ENCODE data around the gene ABCA2. TPM values are rescaled to one million over a fixed set of nuclear protein-coding genes. Genes with fewer than 3 reads are reported as not detected.

ABCA2 gene
- total and polyA plus RNA-seq, 12 donors = 2.9 to 150 (median 31.5) TPM

- H3K9me3 ChIP-seq (replicated peaks in 1 of 3) = no peaks in the 10 kb centered on the region
- no peak overlapping the region for H3K27ac ChIP-seq
- no peak for DNase-seq
- H3K36me3 ChIP-seq (replicated peaks in 1 of 2) = peaks cover 0 to 24% of the 10 kb centered on the region in 2 donors
- intact Hi-C loops (cut with DNase I) = no loop called here
- WGBS, 4 donors = 95 to 99% (median 96%) methylated on average over 19 to 49 of the region's 49 CpGs
- TF ChIP-seq POLR2A (IDR thresholded peaks at IDR 0.05) (no peak), CTCF (IDR thresholded peaks at IDR 0.05) (no peak)
- H3K4me3 ChIP-seq = no peak overlapping the region
- H3K4me1 ChIP-seq (replicated peaks in 1 of 2) = no peaks in the 10 kb centered on the region
- H3K27me3 ChIP-seq = no peaks in the 10 kb centered on the region
Observed at GRCh38 chr9:137009938-137010732, 17.9 kb downstream of the ABCA2 start.

GRCh38 chr9:137009217-137009616 is 18.8 kb downstream of the ABCA2 start:
- TF ChIP-seq POLR2A (IDR thresholded peaks at IDR 0.05) = no peak
- no peak for TF ChIP-seq CTCF (IDR thresholded peaks at IDR 0.05)
- no peak overlapping the region for H3K4me3 ChIP-seq
- intact Hi-C loops (cut with DNase I) = no loop called here
- H3K36me3 ChIP-seq (replicated peaks in 1 of 2) = peaks cover 0 to 16% of the 10 kb centered on the region in 2 donors
- no peak overlapping the region for H3K27ac ChIP-seq
- 91 to 100% (median 94%) methylated on average over 6 to 18 of the region's 18 CpGs for WGBS, 4 donors
- H3K4me1 ChIP-seq (replicated peaks in 1 of 2) = no peaks in the 10 kb centered on the region
- H3K9me3 ChIP-seq (replicated peaks in 1 of 3) = no peaks in the 10 kb centered on the region
- no peaks in the 10 kb centered on the region for H3K27me3 ChIP-seq
- no peak for DNase-seq

DNA sequence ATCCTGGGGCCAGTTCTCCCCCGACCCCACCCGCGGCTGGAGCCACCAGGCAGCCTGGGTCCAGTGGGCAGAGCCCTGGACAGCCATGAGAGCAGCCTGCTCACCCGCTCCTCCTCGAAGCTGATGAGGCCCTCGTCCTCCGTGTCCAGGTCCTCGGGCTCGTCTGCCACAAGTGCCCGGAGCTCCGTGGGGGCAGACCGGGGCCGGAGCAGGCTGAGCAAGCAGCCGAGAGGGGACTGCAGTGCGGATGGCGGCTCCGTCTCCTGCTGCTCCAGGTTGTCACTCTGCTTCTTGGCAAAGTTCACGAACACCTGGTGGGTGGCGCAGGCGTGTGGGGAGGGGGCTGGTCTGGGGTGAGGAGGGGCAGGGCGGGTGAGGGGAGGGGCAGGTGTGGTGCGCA is 19.7 kb downstream of the ABCA2 start:
- TF ChIP-seq POLR2A (IDR thresholded peaks at IDR 0.05) (no peak), CTCF (IDR thresholded peaks at IDR 0.05) (no peak)
- Histone ChIP-seq H3K36me3 (replicated peaks in 1 of 2) (peaks cover 0 to 14% of the 10 kb centered on the region in 2 donors), H3K4me3 (no peak overlapping the region), H3K4me1 (replicated peaks in 1 of 2) (no peaks in the 10 kb centered on the region), H3K9me3 (replicated peaks in 1 of 3) (no peaks in the 10 kb centered on the region), H3K27me3 (no peaks in the 10 kb centered on the region), H3K27ac (no peak overlapping the region)
- WGBS, 4 donors = 82 to 94% (median 92%) methylated on average over 2 to 22 of the region's 22 CpGs
- intact Hi-C loops (cut with DNase I) = no loop called here
- no peak for DNase-seq

DNA sequence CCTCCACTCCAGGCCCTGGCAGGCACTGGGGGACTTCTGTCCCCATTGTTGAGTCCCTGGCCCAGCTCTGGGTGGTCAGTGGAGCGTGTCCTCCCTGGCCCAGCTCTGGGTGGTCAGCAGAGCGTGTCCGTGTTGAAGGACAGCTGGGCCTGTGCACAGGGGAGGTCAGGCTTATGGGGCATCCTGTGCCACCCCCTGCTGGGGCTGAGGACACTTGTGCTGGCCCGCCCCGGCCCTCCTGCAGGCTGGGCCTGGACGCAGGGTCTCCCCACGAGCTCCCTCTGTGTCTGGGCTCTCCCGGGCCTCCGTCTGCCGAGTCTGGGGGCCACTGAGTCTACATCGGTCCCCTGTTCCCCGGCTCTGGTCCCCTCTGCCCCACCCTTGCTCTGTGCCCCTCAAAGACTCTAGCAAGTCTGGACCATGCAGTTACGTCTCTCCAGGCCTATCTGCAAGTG is 20.2 kb downstream of the ABCA2 start:
- Histone ChIP-seq H3K27me3 (no peaks in the 10 kb centered on the region), H3K9me3 (replicated peaks in 1 of 3) (no peaks in the 10 kb centered on the region), H3K4me3 (no peak overlapping the region), H3K36me3 (replicated peaks in 1 of 2) (peaks cover 0 to 14% of the 10 kb centered on the region in 2 donors), H3K4me1 (replicated peaks in 1 of 2) (no peaks in the 10 kb centered on the region), H3K27ac (no peak overlapping the region)
- TF ChIP-seq POLR2A (IDR thresholded peaks at IDR 0.05) = no peak
- no peak for TF ChIP-seq CTCF (IDR thresholded peaks at IDR 0.05)
- DNase-seq = no peak
- intact Hi-C loops (cut with DNase I) = no loop called here
- 91 to 100% (median 94%) methylated on average over 2 to 13 of the region's 13 CpGs for WGBS, 4 donors
